Measurements from ENCODE around the gene COL18A1.

GRCh38 chr21:45480701-45481500 is 75.9 kb downstream of the COL18A1 start:
- TF ChIP-seq POLR2A (IDR thresholded peaks at IDR 0.05; ENCODE audit: low read length) (no peak), GATA1 (IDR thresholded peaks at IDR 0.05; ENCODE audit: low read depth, low read length) (no peak)

Data from erythroblast (primary cell).